GM18511 (cell line): ENCODE measurements around the gene KRT76.

Experiments
- ATAC-seq: cut with Tn5 transposase; IDR thresholded peaks from one replicate; pipeline ENCODE4 v1.9.1; 2021; ENCODE audit warnings: mild to moderate bottlenecking, moderate library complexity; ENCODE audit not compliant: unreplicated experiment

KRT76 gene

GRCh38 chr12:52776913-52777395, at the start of gene KRT76:
TSS of gene KRT76 (minus strand) at chr12:52777345. CDS start at chr12:52777291, 54 bp downstream.
- ATAC-seq = no peak

GRCh38 chr12:52825961-52826360, 48.8 kb upstream of the KRT76 start:
- no peak for ATAC-seq

- ATAC-seq = no peak
These were observed 47.7 kb upstream of the KRT76 start for GRCh38 chr12:52824741-52825410.

- ATAC-seq = no peak
These were observed 46.8 kb upstream of the KRT76 start for GRCh38 chr12:52823761-52824450.

- no peak for ATAC-seq
These were observed 45.8 kb upstream of the KRT76 start for GRCh38 chr12:52822771-52823510.

GRCh38 chr12:52821826-52822660, 44.9 kb upstream of the KRT76 start:
- ATAC-seq = no peak

GRCh38 chr12:52821071-52821730, 44.1 kb upstream of the KRT76 start:
- ATAC-seq = no peak

GRCh38 chr12:52820521-52820920, 43.4 kb upstream of the KRT76 start:
- ATAC-seq = no peak

- no peak for ATAC-seq
These were observed 42.8 kb upstream of the KRT76 start for GRCh38 chr12:52819731-52820510.

GRCh38 chr12:52818887-52819420, 41.8 kb upstream of the KRT76 start:
- no peak for ATAC-seq

GRCh38 chr12:52818388-52818787, 41.2 kb upstream of the KRT76 start:
- no peak for ATAC-seq

- no peak for ATAC-seq
These were observed 40.6 kb upstream of the KRT76 start for GRCh38 chr12:52817699-52818238.

- no peak for ATAC-seq
These were observed 40.0 kb upstream of the KRT76 start for GRCh38 chr12:52817003-52817698.

- ATAC-seq = no peak
These were observed 38.8 kb upstream of the KRT76 start for GRCh38 chr12:52815676-52816588.

- ATAC-seq = no peak
These were observed 38.0 kb upstream of the KRT76 start for GRCh38 chr12:52815161-52815560.

- ATAC-seq = no peak
These were observed 37.6 kb upstream of the KRT76 start for GRCh38 chr12:52814710-52815155.
